Body of pancreas (tissue), 4 donors: ENCODE results near the gene PRICKLE4. TPM values are rescaled to one million over a fixed set of nuclear protein-coding genes. Genes with fewer than 3 reads are reported as not detected.

Source experiments
- ATAC-seq: fragments of 150-250 bp; one replicate; pipeline ENCODE4 v1.9.1; 2016
- DNase-seq, 4 donors: peaks; one replicate each; pipeline ENCODE4 v3.0.0-alpha.2; 2019
- H3K27ac ChIP-seq, 4 donors: fragments of 200-600 bp; sonication (generic); 1 replicate in 3 of 4; 2 replicates in 1 of 4; pipeline versions ENCODE4 v1.5.1 to v1.6.1; 2016 to 2019; ENCODE audit warnings: mild to moderate bottlenecking in 1 of 4, mixed read lengths in 1 of 4, moderate library complexity in 1 of 4
- H3K27me3 ChIP-seq, 2 donors: fragments of 200-600 bp; sonication (generic); one replicate each; pipeline ENCODE4 v1.6.0; 2016; ENCODE audit warnings: mild to moderate bottlenecking in 1 of 2
- H3K36me3 ChIP-seq, 2 donors: fragments of 200-600 bp; sonication (generic); replicated peaks in 1 of 2; 2 replicates each; pipeline ENCODE4 v1.5.1; 2016; ENCODE audit warnings: low read depth in 2 of 2; ENCODE audit not compliant: insufficient read depth in 1 of 2
- H3K4me1 ChIP-seq: fragments of 200-600 bp; sonication (generic); one replicate; pipeline ENCODE4 v1.6.0; 2016
- H3K4me3 ChIP-seq, 2 donors: fragments of 200-600 bp; sonication (generic); 1 replicate in 1 of 2; 2 replicates in 1 of 2; pipeline ENCODE4 v1.5.1; 2016 to 2019
- H3K9me3 ChIP-seq, 3 donors: fragments of 200-600 bp; sonication (generic); 1 replicate in 2 of 3; 2 replicates in 1 of 3; pipeline ENCODE4 v1.5.1; 2016
- POLR2A ChIP-seq, 3 donors: fragments of 450-650 bp; IDR thresholded peaks; one replicate each; pipeline ENCODE4 v1.6.1; 2016; ENCODE audit warnings: antibody characterized with exemption in 3 of 3, mild to moderate bottlenecking in 2 of 3
- WGBS, 2 donors: methylation state at CpG; one replicate each; pipeline ENCODE4 v1.1.5; 2017; 5-methylcytosine and 5-hydroxymethylcytosine counted together
- intact Hi-C: fragments of 100-400 bp; cut with DNase I; formaldehyde crosslinking; loops from one replicate; pipeline ENCODE4 v1.15.1; 2023
- small RNA-seq: library from RNA; depleted of rRNA; stranded (forward); fragments of <200 nt; gene quantifications from one replicate; pipeline ENCODE3, GENCODE V24; 2016
- total RNA-seq, 2 donors: library from RNA; depleted of rRNA; stranded (reverse); fragments of >200 nt; gene quantifications; one replicate each; pipeline ENCODE4 v1.1.0, GENCODE V29; 2016
- TF ChIP-seq, protein P1 (sequence below), 7 experiments: fragments of 450-650 bp in 4 of 7; fragments of 200-600 bp in 3 of 7; sonication (generic) in 3 of 7; IDR thresholded peaks; one replicate each; pipeline ENCODE4 v1.5.1; 2016 to 2019; ENCODE audit warnings: antibody characterized with exemption in 7 of 7

Gene PRICKLE4
- total RNA-seq, 2 donors from 2014 or later = 4.4 to 16.8 TPM

DNA sequence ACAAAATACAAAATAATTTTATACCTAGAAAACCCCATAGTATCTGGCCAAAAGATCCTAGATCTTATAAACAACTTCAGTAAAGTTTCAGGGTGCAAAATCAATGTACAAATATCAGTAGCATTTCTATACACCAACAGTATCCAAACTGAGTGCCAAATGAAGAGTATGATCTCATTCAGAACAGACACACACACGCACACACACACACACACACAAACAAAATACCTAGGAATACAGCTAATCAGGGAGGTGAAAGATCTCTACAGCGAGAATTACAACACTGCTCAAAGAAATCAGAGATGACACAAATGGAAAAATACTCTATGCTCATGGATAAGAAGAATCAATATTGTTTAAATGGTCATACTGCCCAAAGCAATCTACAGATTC is 56.1 kb downstream of the PRICKLE4 start:
- 79 to 87% methylated on average over 2 of the region's 2 CpGs for WGBS, 2 donors
- DNase-seq (no peak), ATAC-seq (no peak)
- intact Hi-C loops = no loop called here
- Histone ChIP-seq H3K27ac (no peak overlapping the region), H3K36me3 (no peaks in the 10 kb centered on the region), H3K4me3 (no peak overlapping the region), H3K9me3 (no peaks in the 10 kb centered on the region), H3K27me3 (no peaks in the 10 kb centered on the region), H3K4me1 (no peaks in the 10 kb centered on the region)
- TF ChIP-seq POLR2A (IDR thresholded peaks at IDR 0.05) = no peak
- TF ChIP-seq, protein P1, sequence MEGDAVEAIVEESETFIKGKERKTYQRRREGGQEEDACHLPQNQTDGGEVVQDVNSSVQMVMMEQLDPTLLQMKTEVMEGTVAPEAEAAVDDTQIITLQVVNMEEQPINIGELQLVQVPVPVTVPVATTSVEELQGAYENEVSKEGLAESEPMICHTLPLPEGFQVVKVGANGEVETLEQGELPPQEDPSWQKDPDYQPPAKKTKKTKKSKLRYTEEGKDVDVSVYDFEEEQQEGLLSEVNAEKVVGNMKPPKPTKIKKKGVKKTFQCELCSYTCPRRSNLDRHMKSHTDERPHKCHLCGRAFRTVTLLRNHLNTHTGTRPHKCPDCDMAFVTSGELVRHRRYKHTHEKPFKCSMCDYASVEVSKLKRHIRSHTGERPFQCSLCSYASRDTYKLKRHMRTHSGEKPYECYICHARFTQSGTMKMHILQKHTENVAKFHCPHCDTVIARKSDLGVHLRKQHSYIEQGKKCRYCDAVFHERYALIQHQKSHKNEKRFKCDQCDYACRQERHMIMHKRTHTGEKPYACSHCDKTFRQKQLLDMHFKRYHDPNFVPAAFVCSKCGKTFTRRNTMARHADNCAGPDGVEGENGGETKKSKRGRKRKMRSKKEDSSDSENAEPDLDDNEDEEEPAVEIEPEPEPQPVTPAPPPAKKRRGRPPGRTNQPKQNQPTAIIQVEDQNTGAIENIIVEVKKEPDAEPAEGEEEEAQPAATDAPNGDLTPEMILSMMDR (IDR thresholded peaks at IDR 0.05) = no peak

Small RNA genes lying within 50 kb of the gene (small RNA-seq; reads per million reads assigned to genes)
- not detected for gene AL365205.2
- not detected for gene AL365205.3
- not detected for gene RF00393

Other genes starting within 250 kb of the PRICKLE4 start
- 10 to 100 TPM in 1 of 2 donors, 1 to 10 TPM in 1; 8.6 to 10.5 TPM for gene FOXP4, start 234.4 kb upstream of the PRICKLE4 start, total RNA-seq
- gene MDFI, start 142.3 kb upstream of the PRICKLE4 start, total RNA-seq = 1 to 10 TPM; 4.9 to 6.7 TPM
- gene TFEB, start 45.2 kb upstream of the PRICKLE4 start, total RNA-seq = 10 to 100 TPM in 1 of 2 donors, 1 to 10 TPM in 1; 4.9 to 10.1 TPM
- 10 to 100 TPM; 48.8 to 91.1 TPM for gene PGC, start 33.4 kb upstream of the PRICKLE4 start, total RNA-seq
- gene FRS3, start 882 bp upstream of the PRICKLE4 start, total RNA-seq = 1 to 10 TPM; 2.6 to 5.3 TPM
- gene TOMM6, start 6.9 kb downstream of the PRICKLE4 start, total RNA-seq = 100 to 1,000 TPM in 1 of 2 donors, 10 to 100 TPM in 1; 83.5 to 127 TPM
- gene USP49, start 114.6 kb downstream of the PRICKLE4 start, total RNA-seq = 1 to 10 TPM; 3.3 to 5.2 TPM
- 10 to 100 TPM in 1 of 2 donors, 1 to 10 TPM in 1; 9.9 to 17.8 TPM for gene MED20, start 140.4 kb downstream of the PRICKLE4 start, total RNA-seq
- 10 to 100 TPM in 1 of 2 donors, 1 to 10 TPM in 1; 3.1 to 13.5 TPM for gene BYSL, start 140.7 kb downstream of the PRICKLE4 start, total RNA-seq
- 10 to 100 TPM; 73.2 to 91.0 TPM for gene CCND3, start 161.0 kb downstream of the PRICKLE4 start, total RNA-seq